Coronary artery (tissue), 2 donors: ENCODE results near the gene GLOD4.

Experiments
- DNase-seq: peaks from one replicate; pipeline ENCODE4 v3.0.0-alpha.2; 2017; ENCODE audit warnings: low spot score
- H3K27ac ChIP-seq, 2 donors: fragments of 200-600 bp; sonication (generic); one replicate each; pipeline ENCODE4 v1.5.1; 2016 to 2019
- H3K4me3 ChIP-seq: fragments of 200-600 bp; sonication (generic); 2 replicates; pipeline ENCODE4 v1.5.1; 2016; ENCODE audit warnings: mild to moderate bottlenecking, moderate library complexity
- CTCF ChIP-seq: fragments of 200-600 bp; sonication (generic); IDR thresholded peaks from one replicate; pipeline ENCODE4 v1.5.1; 2019; ENCODE audit warnings: antibody characterized with exemption

Gene GLOD4

GRCh38 chr17:824378-824777, 42.3 kb upstream of the GLOD4 start:
- no peak for DNase-seq
- no peak overlapping the region for H3K27ac ChIP-seq
- no peak for TF ChIP-seq CTCF

GRCh38 chr17:823501-823902, 41.4 kb upstream of the GLOD4 start:
- Histone ChIP-seq H3K27ac (no peak overlapping the region), H3K4me3 (no peak overlapping the region)
- no peak for TF ChIP-seq CTCF
- no peak for DNase-seq

More at GRCh38 chr17:824378-824777, 42.3 kb upstream of the GLOD4 start:
- no peak overlapping the region for H3K4me3 ChIP-seq

GRCh38 chr17:819251-819650, 37.2 kb upstream of the GLOD4 start:
- no peak overlapping the region for H3K4me3 ChIP-seq
- TF ChIP-seq CTCF: no peak
- DNase-seq: no peak
- H3K27ac ChIP-seq: no peak overlapping the region

- Histone ChIP-seq H3K27ac (no peak overlapping the region), H3K4me3 (no peak overlapping the region)
- TF ChIP-seq CTCF: no peak
- DNase-seq: no peak
Observed at GRCh38 chr17:814371-814770, 32.3 kb upstream of the GLOD4 start.

GRCh38 chr17:812638-813204, 30.6 kb upstream of the GLOD4 start:
- TF ChIP-seq CTCF: no peak
- no peak overlapping the region for H3K27ac ChIP-seq
- DNase-seq: no peak
- no peak overlapping the region for H3K4me3 ChIP-seq

GRCh38 chr17:811051-811784, 29.1 kb upstream of the GLOD4 start:
- TF ChIP-seq CTCF: no peak
- DNase-seq: no peak
- H3K4me3 ChIP-seq: no peak overlapping the region
- H3K27ac ChIP-seq: no peak overlapping the region
